GM04504 (cell line): Measurements from ENCODE around the gene MTG2.

Source experiments
- DNase-seq: peaks from one replicate; pipeline ENCODE4 v3.0.0-alpha.2; 2012; ENCODE audit warnings: low read depth

MTG2 gene

DNA sequence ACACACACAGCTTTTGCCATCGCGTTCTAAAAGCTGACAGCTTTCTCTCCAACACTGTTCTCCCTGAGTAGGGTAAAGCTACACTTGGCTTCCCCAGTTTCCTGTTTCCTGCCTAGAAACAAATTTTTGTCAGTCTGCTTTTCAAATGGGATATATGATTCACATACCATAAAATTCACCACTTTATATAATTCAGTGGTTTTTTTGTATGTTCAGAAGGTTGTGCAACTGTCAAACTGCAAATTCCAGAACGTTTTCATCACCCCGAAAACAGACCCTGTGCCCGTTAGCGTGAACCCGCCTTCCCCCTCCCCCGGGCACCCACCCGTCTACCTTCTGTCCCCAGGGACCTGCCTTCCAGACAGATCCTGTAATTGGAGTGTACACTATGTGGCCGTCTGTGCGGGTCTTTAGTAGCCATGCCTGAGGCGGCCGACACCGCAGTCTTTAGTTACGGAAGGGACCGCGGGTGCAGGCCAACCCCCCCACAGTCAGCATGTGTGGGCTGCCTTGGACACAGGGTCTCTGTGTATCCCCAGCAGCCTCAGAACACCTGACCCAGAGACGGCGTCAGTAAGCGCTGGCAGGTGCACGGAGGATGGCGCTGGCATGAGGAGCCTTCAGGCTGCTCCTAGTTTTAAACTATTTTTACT lies 20.7 kb downstream of the MTG2 start:
- no peak for DNase-seq

DNA sequence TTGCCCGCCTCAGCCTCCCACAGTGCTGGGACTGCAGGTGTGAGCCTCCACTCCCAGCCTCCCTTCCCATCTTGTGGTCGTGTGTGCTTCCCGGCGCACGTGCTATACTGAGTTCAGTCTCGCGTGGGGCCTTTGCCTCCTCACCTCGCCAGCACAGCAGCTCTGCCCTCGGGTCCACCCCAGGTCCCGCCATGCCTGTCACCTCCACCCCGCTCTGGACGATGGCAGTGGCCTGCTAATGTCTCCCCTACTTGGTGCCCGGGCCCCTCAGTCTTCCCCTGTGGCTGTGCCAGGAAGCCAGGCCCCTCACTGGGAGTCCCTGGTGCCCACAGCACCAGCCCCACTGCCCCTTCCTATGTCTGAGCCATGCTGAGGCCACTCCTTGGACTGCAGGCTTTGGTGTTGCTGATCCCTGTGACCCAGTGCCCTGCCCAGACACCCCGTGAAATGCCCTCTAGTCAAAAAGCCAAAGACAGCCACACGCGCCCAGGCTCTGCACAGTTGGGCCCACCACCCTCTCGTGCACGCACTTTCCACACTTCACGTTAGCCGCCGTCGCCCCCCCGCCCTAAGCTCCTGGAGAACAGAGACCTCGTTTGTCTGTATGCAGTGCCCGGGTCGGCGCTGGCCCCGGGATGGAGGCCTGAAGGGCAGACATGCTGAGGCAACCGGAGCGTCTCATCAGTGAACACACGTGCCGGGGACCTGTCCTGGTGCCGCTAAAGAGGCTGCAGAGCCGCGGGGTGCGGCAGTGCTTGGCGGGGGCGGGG lies 23.0 kb downstream of the MTG2 start:
- DNase-seq: no peak

DNA sequence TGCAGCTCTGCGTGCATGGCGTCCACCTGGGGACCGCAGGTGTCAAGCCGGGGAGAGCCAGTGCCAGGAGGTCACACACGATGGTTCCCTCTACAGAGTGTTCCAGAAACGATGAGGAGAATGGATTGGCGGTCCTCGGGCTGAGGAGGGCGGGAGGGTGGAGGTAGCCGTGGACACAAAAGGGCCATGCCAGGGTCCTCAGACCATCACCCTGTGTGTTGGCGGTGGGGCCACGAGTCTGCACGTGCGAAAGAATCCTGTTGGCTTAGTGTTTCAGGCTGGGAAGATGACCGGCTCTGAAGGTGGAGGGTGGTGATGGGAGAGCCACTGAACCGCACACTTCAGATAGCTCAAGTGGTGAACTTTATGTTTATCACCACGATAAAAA lies 23.6 kb downstream of the MTG2 start:
- DNase-seq: no peak

DNA sequence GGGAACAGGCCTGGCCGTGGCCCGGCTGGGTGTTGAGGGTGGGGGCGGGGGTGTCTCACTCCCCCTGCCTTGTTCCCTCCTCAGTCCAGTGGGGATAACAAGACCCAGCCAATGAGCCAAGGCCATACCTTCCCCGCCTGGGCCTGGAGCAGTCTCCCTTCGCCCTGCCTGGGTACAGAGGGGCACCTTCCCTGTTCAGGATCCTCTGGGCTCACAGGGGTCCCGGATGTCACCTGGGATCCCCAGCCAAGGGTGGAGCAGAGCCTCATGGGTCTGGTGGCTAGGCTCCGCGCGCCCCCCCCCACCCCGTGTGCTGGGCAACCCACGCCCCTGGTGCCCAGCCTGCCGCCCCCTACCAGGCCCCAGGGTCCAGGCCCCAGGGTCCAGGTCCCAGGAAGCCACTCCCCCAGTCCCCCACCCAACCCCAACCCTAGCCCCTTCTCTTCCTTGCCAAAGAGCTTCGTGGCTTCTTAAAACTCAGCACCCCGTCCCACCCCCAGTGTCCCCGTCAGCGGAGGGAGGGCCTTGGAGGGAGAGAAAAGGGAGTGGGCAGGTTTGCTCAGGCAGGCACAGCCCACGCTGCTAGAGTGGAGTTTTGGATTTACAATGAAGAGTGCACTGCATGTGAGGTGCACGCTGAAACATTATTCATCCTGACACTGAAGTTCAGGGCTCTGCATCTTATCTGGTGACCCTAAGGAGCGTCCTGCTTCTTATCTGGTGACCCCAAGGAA lies 25.4 kb downstream of the MTG2 start:
- DNase-seq: no peak

DNA sequence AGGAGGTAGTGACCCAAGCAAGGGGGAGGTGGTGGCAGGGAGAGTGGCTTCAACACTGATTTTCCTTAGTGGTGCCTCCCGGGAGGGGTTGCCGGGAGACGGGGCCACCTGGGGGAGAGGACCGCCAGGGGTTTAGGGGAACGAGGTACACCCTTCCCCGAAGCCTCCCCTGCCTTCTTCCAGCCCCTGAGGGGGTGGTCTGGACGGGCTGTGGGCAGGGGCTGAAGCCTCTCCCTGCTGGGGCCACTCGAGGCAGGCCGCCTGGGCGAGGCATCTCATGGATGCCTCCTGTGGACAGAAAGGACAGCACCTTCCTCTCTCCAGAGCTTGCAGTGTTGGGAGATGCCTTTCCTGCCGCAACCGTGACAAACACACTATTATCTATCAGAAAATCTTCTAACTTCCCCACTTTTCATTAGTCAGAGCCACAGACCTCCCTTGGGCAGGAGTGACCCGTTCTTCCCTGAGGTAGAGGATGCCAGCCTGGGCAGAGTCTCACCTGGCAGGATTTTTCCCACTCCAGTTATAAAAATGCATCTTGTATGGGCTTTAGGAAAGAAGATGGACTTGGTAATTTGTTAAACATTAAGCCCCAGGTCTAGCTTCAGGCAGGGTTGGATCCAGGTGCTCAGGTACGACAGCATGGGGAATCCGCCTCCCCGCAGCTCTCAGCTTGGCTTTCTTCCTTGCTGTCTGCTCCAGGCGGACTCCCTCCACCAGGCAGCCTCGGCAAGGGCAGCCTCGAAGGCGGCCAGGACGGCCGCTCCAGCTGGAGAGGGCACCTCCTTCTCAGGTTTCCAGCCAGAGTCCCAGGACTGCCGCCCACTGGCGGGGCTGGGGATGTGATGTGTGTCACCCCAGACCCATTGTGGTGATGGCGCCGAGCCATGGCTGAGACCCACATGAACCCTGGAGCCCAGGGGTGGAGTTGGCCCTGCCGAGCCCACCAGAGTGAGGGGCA lies 26.2 kb downstream of the MTG2 start:
- DNase-seq: no peak

DNA sequence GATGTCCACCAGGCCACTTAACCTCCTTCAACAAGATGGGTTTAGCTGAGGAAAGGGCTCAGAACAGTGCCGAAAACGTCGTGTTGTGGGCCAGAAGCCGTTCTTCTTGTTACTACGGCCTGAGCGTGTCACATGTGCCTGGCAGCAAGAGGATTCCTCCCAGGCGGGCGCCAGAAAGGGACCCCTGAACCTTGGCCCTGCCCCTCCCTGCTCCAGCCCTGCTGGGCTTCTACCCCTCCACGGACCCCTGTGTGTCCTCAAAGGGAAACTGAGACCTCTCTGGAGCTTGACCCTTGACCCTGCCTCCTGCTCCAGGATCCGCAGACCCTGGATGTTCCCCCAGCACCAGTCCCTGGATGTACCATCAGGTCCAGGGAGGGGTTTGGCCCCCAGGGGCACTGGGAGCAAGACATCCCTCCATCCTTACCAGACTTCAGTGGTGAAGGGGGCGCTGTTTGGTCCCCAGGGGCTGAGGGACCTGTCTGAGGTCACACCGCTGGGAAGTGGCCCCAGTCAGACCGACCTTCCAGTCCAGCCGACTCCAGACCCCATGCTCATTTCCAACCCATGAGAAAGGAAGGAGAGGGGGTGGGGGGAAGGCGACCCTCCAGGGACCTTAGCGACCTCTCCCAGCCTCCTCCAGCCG lies 27.1 kb downstream of the MTG2 start:
- no peak for DNase-seq

DNA sequence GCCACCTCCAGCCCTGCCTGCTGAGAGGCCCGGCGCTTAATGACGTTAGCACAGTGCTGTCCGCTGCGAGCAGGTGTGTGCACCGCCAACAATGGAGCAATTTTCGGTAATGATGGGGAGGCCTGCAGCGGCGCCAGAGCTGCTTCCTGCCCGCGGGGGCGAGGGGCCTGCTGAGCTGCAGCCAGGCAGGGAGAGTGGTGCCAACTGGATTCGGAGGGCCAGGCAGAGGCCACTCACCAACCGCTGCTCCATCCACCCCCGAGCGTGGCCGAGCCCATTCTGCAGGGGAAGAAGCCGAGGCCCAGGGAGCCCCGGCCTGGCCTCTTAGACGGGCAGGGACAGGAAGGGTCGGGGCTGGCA lies 27.6 kb downstream of the MTG2 start:
- no peak for DNase-seq

DNA sequence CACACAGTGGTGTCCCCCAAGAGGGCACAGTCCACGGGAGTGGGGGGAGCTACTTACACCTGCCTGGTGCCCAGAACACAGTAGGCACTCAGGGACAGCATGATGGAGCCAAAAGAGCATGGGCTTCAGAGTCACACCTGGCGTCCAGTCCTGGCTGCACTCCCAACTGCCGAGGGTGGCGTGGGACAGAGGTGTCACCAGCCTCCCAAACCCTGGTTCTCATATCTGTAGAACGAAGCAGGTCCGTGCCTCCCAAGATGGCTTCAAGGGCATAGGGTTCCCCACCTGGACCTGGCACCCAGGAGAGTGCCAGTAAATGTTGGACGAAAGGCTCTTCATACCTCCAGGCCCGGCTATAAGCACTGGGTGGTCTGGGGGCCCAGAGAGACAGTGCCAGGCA lies 28.4 kb downstream of the MTG2 start:
- no peak for DNase-seq

DNA sequence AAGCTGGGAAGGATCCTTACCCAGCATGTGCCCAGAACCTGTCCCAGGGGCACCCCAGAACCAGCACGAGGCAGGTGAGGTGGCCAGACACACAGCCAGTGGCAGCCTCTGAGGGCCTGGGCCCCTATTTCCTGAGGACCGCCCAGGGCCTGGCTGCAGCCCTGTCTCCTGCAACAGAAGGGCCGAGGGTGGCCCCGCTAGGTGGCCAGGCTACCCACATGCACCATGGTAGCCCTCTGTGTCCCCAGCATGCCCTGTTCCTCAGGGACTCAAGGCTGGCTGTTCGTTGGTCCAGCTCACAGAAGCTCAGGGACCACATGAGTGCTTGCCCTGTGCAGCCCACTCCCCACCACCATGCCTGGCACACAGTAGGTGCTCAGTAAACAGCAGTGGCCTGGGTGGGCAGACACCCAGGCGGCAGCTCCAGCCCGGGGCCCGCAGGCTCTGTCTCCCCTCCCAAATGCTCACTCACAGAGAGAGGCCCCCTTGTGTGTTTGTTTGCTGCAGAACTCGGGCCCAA lies 29.0 kb downstream of the MTG2 start:
- DNase-seq: no peak

DNA sequence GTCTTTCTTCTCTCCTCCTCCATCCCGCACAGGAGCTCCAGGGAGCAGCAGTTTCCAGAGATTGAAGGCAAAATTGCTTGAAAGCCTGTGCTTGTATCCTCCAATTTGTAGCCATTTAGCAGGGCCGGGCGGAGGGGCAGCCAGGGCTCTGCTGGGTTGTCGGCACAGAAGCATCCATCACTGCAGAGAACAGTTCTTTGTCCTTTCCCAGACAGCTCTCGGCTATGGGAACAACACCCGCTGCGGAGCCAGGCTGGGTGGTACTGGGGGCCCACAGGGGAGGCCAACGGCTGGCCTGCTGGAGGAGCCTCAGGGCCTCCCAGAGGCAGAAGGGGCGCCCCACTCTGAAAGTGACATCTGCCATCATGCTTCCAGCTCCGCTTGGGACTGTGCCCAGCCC lies 29.5 kb downstream of the MTG2 start:
- no peak for DNase-seq

DNA sequence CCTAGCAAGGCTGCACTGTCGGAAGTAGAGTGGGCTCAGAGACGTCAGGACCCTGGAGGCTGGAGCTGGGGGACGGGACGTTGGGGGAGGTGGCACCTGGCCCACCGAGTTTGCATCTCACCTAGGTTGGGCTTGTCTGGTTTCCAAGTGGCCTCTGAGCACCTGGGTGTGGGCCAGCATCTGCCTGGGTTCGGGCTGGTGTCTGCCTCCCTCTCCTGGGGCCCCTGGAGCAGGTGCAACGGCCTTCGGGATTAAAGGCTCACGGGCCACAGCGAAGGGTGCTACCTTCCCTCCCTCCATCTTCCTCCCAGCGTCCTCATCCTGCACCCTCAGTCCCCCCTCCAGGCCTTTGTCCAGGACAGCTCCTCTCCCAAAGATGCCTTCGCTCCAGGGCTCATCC lies 31.2 kb downstream of the MTG2 start:
- DNase-seq: no peak

DNA sequence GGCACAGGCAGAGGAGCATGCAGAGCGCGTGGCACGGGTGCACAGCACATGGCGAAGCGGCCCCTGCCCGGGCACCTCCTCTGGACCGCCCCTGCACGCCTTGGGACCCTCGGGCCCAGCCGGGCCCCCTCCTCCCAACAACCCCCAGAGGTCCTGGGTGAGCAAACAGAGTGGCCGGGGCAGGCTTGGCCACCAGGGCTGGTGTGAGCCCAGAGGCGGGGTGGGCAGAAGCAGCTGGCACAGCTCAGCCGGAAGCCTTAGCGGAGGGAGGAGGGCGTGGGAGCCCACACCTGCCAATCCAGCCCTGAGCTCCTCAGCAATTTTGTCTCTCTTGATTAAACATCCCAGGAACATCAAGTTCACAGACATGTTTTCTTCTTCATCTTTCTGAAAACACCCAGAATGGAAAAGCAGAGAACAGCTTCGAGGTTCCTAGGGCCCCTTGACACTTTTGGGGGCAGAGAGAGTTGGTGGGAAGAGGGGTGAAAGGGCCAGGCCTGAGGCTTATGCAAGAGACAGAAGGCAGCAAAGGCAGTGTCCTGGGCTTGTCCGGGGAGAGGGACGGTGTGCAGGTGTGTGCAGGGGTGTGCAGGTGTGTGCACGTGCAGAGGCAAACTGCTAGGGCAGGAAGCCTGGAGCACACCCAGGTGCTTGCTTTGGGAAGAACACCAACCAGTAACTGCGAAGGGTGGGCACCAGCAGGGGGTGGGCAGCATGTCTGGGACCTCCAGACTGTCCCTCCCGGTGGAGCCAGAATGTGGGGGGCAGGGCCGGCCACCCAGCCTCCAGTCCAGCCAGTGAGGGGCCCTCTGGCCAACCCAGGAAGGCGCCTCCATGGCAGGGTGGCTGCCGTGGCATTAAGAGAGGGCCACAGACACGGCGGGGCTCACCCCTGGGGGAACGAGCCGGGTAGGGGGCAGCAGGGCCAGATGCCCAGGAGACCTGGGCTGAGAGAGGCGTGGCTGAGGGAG lies 32.5 kb downstream of the MTG2 start:
- no peak for DNase-seq

DNA sequence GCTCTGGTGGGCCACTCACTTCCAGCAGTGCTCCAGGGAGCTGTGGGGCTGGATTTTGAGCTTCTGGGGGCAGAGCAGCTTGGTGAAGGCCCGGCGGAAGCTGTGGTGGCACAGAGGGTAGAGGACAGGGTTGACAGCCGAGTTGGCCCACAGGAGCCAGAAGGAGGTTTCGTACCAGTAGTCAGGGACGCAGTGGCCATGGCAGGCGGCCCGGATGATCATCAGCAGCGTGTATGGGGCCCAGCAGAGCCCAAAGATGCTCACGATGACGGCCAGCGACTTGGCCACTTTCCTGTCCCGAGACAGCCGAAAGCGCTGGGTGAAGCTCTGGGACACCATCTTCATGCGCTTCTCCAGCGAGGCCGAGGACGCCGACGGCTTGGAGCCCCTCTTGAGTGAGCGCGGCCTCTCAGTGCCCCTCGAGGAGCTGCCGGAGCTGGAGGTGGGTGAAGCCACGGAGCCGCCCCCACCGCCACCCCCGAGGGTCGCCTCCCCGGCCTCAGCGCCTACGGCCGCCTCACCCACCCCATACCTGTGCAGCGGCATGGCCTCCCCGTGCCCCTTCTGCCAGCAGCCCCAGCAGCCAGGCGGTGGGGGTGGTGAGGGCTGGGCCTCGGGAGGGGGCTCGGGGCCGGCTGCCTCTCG lies 33.3 kb downstream of the MTG2 start:
- DNase-seq: no peak

DNA sequence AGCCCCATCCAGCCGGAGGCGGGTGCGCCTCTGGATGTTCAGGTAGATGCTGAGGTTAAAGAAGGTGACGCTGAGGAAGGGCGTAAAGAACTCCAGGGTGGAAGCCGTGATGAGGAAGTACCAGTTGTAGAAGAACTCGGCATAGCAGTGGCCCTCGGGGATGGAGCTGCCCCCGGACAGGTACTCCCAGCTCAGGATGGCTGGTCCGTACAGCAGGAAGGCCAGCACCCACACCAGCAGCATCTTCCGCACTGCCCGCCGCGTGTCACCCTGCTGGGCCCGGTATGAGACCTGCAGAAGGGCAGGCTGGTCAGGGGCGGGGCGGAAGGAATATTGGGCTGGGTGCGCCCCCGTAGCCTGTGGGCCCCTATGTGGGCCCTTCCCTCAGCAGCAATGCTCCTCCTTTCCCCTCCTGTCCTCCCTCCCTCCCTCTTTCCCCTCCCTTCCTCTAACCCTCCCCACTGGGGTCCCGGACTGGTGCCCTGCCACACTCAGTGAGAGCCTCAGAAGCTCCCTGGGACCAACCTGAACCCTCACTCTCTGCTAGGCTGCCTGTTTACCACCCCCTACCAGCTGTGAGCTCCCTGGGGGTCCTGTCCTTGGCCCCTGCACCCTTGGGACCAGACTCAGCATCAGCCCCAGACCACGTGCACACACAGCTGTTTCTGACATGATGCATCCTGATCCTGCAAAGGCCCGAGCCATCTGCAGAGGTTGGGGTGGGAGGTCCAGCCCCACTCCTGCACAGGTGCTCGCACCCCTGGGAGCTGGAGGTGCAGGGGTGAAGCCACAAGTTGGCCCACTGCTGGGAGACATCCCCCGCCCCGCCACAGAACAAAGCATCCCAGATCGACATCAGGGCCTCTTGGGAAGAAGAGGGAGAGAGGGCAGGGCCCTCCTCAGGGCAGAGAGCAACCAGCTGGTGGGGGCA lies 34.1 kb downstream of the MTG2 start:
- DNase-seq: no peak

DNA sequence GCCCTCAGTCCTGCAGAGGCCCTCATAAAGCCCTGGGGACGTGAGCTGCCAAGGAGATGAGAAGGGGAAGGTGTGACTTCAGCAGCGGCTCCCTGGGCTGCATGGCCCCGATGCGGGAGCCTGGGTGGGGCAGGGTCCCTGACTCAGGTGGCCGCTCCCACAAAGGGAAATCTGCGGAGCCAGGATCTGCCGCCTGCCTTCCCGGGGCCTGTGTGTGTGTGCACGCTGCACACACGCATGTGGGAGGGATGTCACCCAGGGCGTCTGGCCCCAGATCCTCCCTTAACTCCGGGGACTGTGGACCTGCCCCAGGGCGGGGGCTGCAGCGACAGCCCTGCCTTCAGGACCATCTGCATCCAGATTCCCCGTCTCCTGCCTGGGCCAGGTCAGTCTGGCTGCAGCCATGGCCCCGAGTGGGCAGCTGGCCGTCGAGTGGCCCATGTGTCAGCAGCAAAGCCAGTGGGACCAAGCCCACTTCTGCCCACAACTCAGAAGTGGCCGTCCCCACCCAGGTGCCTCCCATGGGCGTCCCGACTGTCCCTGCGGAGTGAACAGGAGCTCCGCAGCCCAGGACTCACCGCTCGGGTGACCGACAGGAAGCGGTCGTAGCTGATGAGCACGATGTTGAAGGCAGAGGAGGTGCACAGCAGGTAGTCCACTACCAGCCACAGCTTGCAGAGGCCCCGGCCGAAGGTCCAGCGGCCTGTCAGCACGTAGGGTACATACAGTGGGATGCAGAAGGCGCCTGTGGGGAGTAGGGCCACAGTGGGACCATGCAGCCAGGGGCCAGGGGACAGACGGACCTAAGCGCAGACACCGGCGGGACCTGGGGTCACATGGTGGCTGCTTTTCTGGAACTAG lies 35.3 kb downstream of the MTG2 start:
- DNase-seq: no peak

DNA sequence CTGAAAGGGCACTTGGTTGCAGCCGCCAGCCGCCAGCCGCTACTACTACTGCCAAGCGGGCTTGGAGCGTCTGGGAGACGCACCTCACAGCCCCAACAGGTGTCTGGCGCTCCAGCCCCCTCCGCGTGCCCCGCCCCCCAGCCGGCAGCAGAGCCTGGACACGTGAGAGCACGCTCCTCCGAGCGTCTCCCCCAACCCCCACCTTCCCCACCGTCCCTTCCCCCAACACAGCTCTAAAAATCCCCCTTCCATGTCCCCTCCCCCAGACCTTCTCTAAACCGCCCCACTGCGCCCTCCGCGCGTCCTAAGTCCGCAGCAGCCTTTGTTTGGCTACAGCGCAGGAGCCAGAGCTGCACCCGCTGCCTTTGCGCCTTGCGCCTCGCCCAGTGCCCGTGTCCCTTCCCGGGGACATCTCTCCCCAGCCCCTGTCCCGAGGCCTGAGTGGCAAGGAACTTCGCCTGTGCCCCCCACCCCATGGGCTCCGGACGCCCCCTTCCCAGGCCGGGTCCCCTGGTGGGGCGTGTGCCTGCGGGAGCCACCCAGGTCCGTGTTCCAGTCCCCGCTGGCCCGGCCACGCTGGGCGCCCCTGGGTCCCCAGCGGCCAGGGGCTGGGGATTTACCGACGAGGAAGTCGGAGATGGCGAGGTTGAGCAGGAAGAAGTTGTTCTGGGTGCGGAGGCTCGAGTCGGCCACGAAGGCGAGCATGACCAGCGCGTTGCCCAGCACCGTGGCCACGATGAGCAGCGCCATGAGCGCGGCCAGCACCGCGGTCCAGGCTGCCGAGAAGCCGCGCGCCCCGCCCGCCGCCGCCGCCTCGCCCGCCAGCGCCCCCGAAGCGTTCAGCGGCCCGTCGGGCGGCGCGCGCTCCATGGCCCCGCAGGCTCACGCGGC lies 36.5 kb downstream of the MTG2 start:
- no peak for DNase-seq
